WTC11 (cell line): ENCODE data around the gene LCN1. TPM values are rescaled to one million over a fixed set of nuclear protein-coding genes. Genes with fewer than 3 reads are reported as not detected.

ENCODE experiments used
- ATAC-seq: fragments of 200-7000 bp; cut with Tn5 transposase; 2 replicates; pipeline ENCODE4 v1.10.0; 2021; ENCODE audit warnings: mild to moderate bottlenecking, moderate library complexity
- CTCF ChIA-PET: fragments of 300-600 bp; sonication (Branson Sonifier 250); formaldehyde crosslinking; loops from one replicate; lab custom pipeline; 2021; ENCODE audit warnings: antibody characterized with exemption; lab: Charles Lee
- POLR2A ChIA-PET: fragments of 350-600 bp; sonication (Branson Sonifier 250); formaldehyde crosslinking; loops from one replicate; lab custom pipeline; 2021; ENCODE audit warnings: antibody characterized with exemption; lab: Charles Lee
- DNase-seq: peaks from one replicate; pipeline ENCODE4 v3.0.0; 2021; ENCODE audit warnings: low spot score
- H3K27ac Mint-ChIP-seq: 2 replicates; pipeline ENCODE4 v1.8.0; 2021; ENCODE audit warnings: mixed read lengths
- H3K27me3 Mint-ChIP-seq: 2 replicates; pipeline ENCODE4 v1.8.0; 2021; ENCODE audit warnings: low read depth, mild to moderate bottlenecking, moderate library complexity, mixed read lengths
- H3K36me3 Mint-ChIP-seq: 2 replicates; pipeline ENCODE4 v1.8.0; 2021; ENCODE audit warnings: mixed read lengths
- H3K4me1 Mint-ChIP-seq: 2 replicates; pipeline ENCODE4 v1.8.0; 2022; ENCODE audit warnings: mixed read lengths
- H3K4me3 Mint-ChIP-seq: 2 replicates; pipeline ENCODE4 v1.8.0; 2021; ENCODE audit warnings: mild to moderate bottlenecking, moderate library complexity, mixed read lengths
- H3K9me3 Mint-ChIP-seq: 2 replicates; pipeline ENCODE4 v1.8.0; 2021; ENCODE audit warnings: mixed read lengths
- ATF3 ChIP-seq: sonication (generic); formaldehyde crosslinking; conservative IDR thresholded peaks from 2 replicates; pipeline ENCODE4 v1.8.1; 2022; ENCODE audit warnings: mild to moderate bottlenecking, missing genetic modification reagents
- CBFB ChIP-seq: sonication (generic); formaldehyde crosslinking; IDR thresholded peaks from 2 replicates; pipeline ENCODE4 v1.8.1; 2022; ENCODE audit warnings: mild to moderate bottlenecking, low read depth, missing genetic modification reagents
- CDX4 ChIP-seq: fragments of 250-450 bp; sonication (Bioruptor Pico); IDR thresholded peaks from 2 replicates; pipeline ENCODE4 v1.9.0; 2021; ENCODE audit warnings: moderate library complexity, mild to moderate bottlenecking, inconsistent platforms, borderline replicate concordance
- CREM ChIP-seq: sonication (generic); formaldehyde crosslinking; IDR thresholded peaks from 2 replicates; pipeline ENCODE4 v1.8.1; 2022; ENCODE audit warnings: mild to moderate bottlenecking, missing genetic modification reagents, moderate library complexity
- E2F1 ChIP-seq: sonication (generic); formaldehyde crosslinking; IDR thresholded peaks from 2 replicates; pipeline ENCODE4 v1.8.0; 2022; ENCODE audit warnings: mild to moderate bottlenecking, missing genetic modification reagents
- FOXJ3 ChIP-seq: sonication (generic); formaldehyde crosslinking; IDR thresholded peaks from 2 replicates; pipeline ENCODE4 v1.9.0; 2021; ENCODE audit warnings: missing genetic modification reagents, mild to moderate bottlenecking, borderline replicate concordance
- IRF1 ChIP-seq: sonication (generic); formaldehyde crosslinking; IDR thresholded peaks from 2 replicates; pipeline ENCODE4 v1.8.0; 2023; ENCODE audit warnings: missing genetic modification reagents
- JUN ChIP-seq: sonication (generic); formaldehyde crosslinking; IDR thresholded peaks from 2 replicates; pipeline ENCODE4 v1.8.0; 2023; ENCODE audit warnings: mild to moderate bottlenecking, missing genetic modification reagents
- MXD4 ChIP-seq: fragments of 250-450 bp; sonication (Bioruptor Pico); IDR thresholded peaks from 2 replicates; pipeline ENCODE4 v1.8.0; 2021; ENCODE audit warnings: mild to moderate bottlenecking, moderate library complexity, borderline replicate concordance
- NR2C2 ChIP-seq: sonication (generic); formaldehyde crosslinking; IDR thresholded peaks from 2 replicates; pipeline ENCODE4 v1.8.0; 2022; ENCODE audit warnings: mild to moderate bottlenecking, missing genetic modification reagents
- TEAD1 ChIP-seq: sonication (generic); formaldehyde crosslinking; IDR thresholded peaks from 2 replicates; pipeline ENCODE4 v1.8.0; 2022; ENCODE audit warnings: mild to moderate bottlenecking, missing genetic modification reagents
- TEAD4 ChIP-seq: sonication (generic); formaldehyde crosslinking; IDR thresholded peaks from 2 replicates; pipeline ENCODE4 v1.8.0; 2022; ENCODE audit warnings: mild to moderate bottlenecking, missing genetic modification reagents
- USF1 ChIP-seq: sonication (generic); formaldehyde crosslinking; IDR thresholded peaks from 2 replicates; pipeline ENCODE4 v1.8.0; 2022; ENCODE audit warnings: mild to moderate bottlenecking, missing genetic modification reagents
- ZBTB21 ChIP-seq: sonication (generic); formaldehyde crosslinking; IDR thresholded peaks from 2 replicates; pipeline ENCODE4 v1.8.1; 2023; ENCODE audit warnings: mild to moderate bottlenecking, missing genetic modification reagents, borderline replicate concordance
- ZMAT4 ChIP-seq: fragments of 250-450 bp; sonication (Bioruptor Pico); IDR thresholded peaks from 2 replicates; pipeline ENCODE4 v1.9.0; 2021; ENCODE audit warnings: mild to moderate bottlenecking
- ZNF121 ChIP-seq: sonication (generic); formaldehyde crosslinking; IDR thresholded peaks from 2 replicates; pipeline ENCODE4 v1.8.0; 2023; ENCODE audit warnings: missing genetic modification reagents
- ZNF219 ChIP-seq: sonication (generic); formaldehyde crosslinking; IDR thresholded peaks from 2 replicates; pipeline ENCODE4 v1.8.0; 2023; ENCODE audit warnings: missing genetic modification reagents, mild to moderate bottlenecking, borderline replicate concordance
- ZNF396 ChIP-seq: fragments of 250-450 bp; sonication (Bioruptor Pico); IDR thresholded peaks from 2 replicates; pipeline ENCODE4 v1.8.0; 2021; ENCODE audit warnings: mild to moderate bottlenecking, moderate library complexity, borderline replicate concordance
- ZNF425 ChIP-seq: fragments of 250-450 bp; sonication (Bioruptor Pico); conservative IDR thresholded peaks from 2 replicates; pipeline ENCODE4 v1.9.0; 2021; ENCODE audit warnings: mild to moderate bottlenecking
- ZNF532 ChIP-seq: fragments of 250-450 bp; sonication (Bioruptor Pico); IDR thresholded peaks from 2 replicates; pipeline ENCODE4 v1.9.0; 2021; ENCODE audit warnings: mild to moderate bottlenecking, borderline replicate concordance
- total RNA-seq: library from RNA; stranded (reverse); gene quantifications from 3 replicates; pipeline ENCODE4 v1.2.3, GENCODE V29; 2021

LCN1 gene
- total RNA-seq, 1 experiment from 2014 or later: not detected

GRCh38 chr9:135488013-135488330 is 33.3 kb upstream of the LCN1 start:
- POLR2A ChIA-PET: no interaction called here
- no peak overlapping the region for H3K27ac Mint-ChIP-seq
- H3K4me1 Mint-ChIP-seq: 0 out of 2 replicates have a peak, but pooled peaks cover 4% of the 10 kb centered on the region
- ATAC-seq: no peak
- peaks cover 37% of the 10 kb centered on the region for H3K36me3 Mint-ChIP-seq
- H3K4me3 Mint-ChIP-seq: no peak overlapping the region
- DNase-seq: no peak
- CTCF ChIA-PET: no interaction called here
- H3K27me3 Mint-ChIP-seq: no peaks in the 10 kb centered on the region
- TF ChIP-seq TEAD4 (CRISPR knock-in tag) (no peak), MXD4 (no peak), FOXJ3 (no peak), CREM (CRISPR knock-in tag) (no peak), ZNF219 (CRISPR knock-in tag) (no peak), ATF3 (CRISPR knock-in tag) (no peak), TEAD1 (CRISPR knock-in tag) (no peak), ZBTB21 (no peak), ZNF425 (CRISPR knock-in tag) (no peak), USF1 (CRISPR knock-in tag) (no peak), ZNF396 (no peak), ZNF532 (CRISPR knock-in tag) (no peak), ZNF121 (CRISPR knock-in tag) (no peak), ZMAT4 (no peak), CBFB (no peak)
- no peaks in the 10 kb centered on the region for H3K9me3 Mint-ChIP-seq

- DNase-seq (no peak), ATAC-seq (no peak)
- peaks cover 35% of the 10 kb centered on the region for H3K36me3 Mint-ChIP-seq
- ChIA-PET POLR2A (no interaction called here), CTCF (no interaction called here)
- H3K9me3 Mint-ChIP-seq: no peaks in the 10 kb centered on the region
- H3K27me3 Mint-ChIP-seq: no peaks in the 10 kb centered on the region
- H3K4me1 Mint-ChIP-seq: 0 out of 2 replicates have a peak, but pooled peaks cover 4% of the 10 kb centered on the region
- no peak overlapping the region for H3K27ac Mint-ChIP-seq
- TF ChIP-seq NR2C2 (CRISPR knock-in tag) (no peak), E2F1 (CRISPR knock-in tag) (no peak), ATF3 (CRISPR knock-in tag) (no peak), ZBTB21 (no peak), ZNF121 (CRISPR knock-in tag) (no peak), JUN (no peak), CDX4 (CRISPR knock-in tag) (no peak), IRF1 (CRISPR knock-in tag) (no peak)
- no peak overlapping the region for H3K4me3 Mint-ChIP-seq
These were observed 32.7 kb upstream of the LCN1 start for GRCh38 chr9:135488527-135488926.
